Psoas muscle (tissue), 8 donors: Measurements from ENCODE around the gene CDC42SE1. TPM values are rescaled to one million over a fixed set of nuclear protein-coding genes. Genes with fewer than 3 reads are reported as not detected.
A peak's percentile ranks its signal among the peaks of the same experiment; 100 is the strongest.

Source experiments
- ATAC-seq, 4 donors: fragments of 200-7000 bp; cut with Tn5 transposase; one replicate each; pipeline ENCODE4 v1.9.1; 2020; ENCODE audit warnings: moderate library complexity in 3 of 4, mild to moderate bottlenecking in 2 of 4
- DNase-seq, 2 donors: peaks; one replicate each; pipeline ENCODE4 v3.0.0-alpha.2; 2020
- H3K27ac ChIP-seq: fragments of 200-600 bp; one replicate; pipeline ENCODE4 v1.8.0; 2022
- H3K27me3 ChIP-seq, 3 donors: fragments of 200-600 bp in 1 of 3; one replicate each; pipeline versions ENCODE4 v1.6.1 to v1.8.0; 2013 to 2022; ENCODE audit warnings: low read length in 2 of 3, mild to moderate bottlenecking in 2 of 3, moderate library complexity in 1 of 3; ENCODE audit not compliant: insufficient read depth in 3 of 3
- H3K36me3 ChIP-seq, 2 donors: fragments of 200-600 bp in 1 of 2; one replicate each; pipeline versions ENCODE4 v1.6.1 to v1.8.0; 2013 to 2022; ENCODE audit warnings: low read depth in 1 of 2, mild to moderate bottlenecking in 1 of 2, moderate library complexity in 1 of 2; ENCODE audit not compliant: insufficient read depth in 1 of 2
- H3K4me1 ChIP-seq: fragments of 200-600 bp; one replicate; pipeline ENCODE4 v1.8.0; 2022
- H3K4me3 ChIP-seq: fragments of 200-600 bp; one replicate; pipeline ENCODE4 v1.8.0; 2022; ENCODE audit warnings: mild to moderate bottlenecking
- H3K9me3 ChIP-seq: fragments of 200-600 bp; one replicate; pipeline ENCODE4 v1.8.0; 2022
- WGBS, 3 donors: extraction: QIAGEN DNeasy Blood & Tissue Kit; methylation state at CpG; one replicate each; pipeline versions ENCODE4 v1.1.6 to v1.1.7; 2013; 5-methylcytosine and 5-hydroxymethylcytosine counted together
- intact Hi-C, 2 donors: fragments of 100-400 bp; cut with DNase I; formaldehyde crosslinking; loops; one replicate each; pipeline versions ENCODE4 v1.11.0 to v1.14.2; 2022
- polyA plus RNA-seq, 3 donors: library from polyadenylated mRNA; stranded (reverse); fragments of 200-250 nt; gene quantifications; one replicate each; pipeline ENCODE4 v1.2.3, GENCODE V29; 2013
- total RNA-seq, 4 donors: library from RNA; stranded (reverse); fragmentation: NEBNext Ultra II Directional in 2 of 4; extraction: Animal tissue kit (Norgen Biotek cat#: 25700) in 2 of 4; gene quantifications; one replicate each; pipeline versions ENCODE4 v1.2.1 to v1.2.4, GENCODE V29; 2021 to 2023
- TF ChIP-seq, protein P1 (sequence below): fragments of 200-600 bp; IDR thresholded peaks from one replicate; pipeline ENCODE4 v1.8.0; 2022; ENCODE audit warnings: antibody characterized with exemption
- donor health status: healthy with polysubstance abuse.
- donor health status: DM: no; HTN: no; CAD: no; lungs with moderate emphysema.
- donor health status: Bipolar disorder and iron deficiency.
- donor health status: healthy.
- donor health status: DM: yes; HTN: yes; CAD: no.
- donor health status: DM: no; HTN: no; CAD: no.
- donor health status: DM: no; HTN: no; CAD: no.
- donor health status: DM: yes; HTN: yes; CAD: no.

Gene CDC42SE1
- total and polyA plus RNA-seq, 7 donors = 20.1 to 49.8 (median 31.0) TPM

DNA sequence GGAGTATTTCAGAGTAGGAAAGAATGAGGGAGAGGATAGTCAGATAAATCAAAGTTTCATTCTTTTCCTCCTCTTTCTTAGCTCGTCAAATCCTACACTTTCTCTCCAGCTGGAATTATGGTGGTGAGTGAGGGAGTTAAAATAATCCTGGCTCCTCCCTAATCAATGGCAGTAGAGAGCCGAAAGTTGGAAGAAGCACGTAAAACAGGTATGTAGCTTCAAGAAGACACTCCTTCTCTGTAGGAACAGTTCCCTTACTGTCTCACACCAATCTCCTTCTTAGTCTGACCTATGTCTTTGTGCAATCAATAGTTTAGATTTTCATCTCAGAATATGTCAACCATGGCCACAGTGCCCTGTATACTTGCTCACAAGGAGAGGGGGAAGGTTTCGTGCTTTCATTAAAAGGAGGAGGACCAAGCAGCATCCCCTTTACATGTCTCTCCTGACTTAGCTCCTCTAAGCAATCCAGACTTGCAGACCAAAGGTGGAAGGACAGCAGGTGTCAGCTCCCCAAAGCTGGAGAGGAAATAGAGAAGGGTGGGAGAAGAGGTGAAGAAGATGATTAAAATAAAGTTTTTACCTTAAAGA is 53.6 kb downstream of the CDC42SE1 start:
- no peaks in the 10 kb centered on the region for H3K27me3 ChIP-seq
- H3K4me3 ChIP-seq = peak overlapping the region; percentile 75
- TF ChIP-seq, protein P1, sequence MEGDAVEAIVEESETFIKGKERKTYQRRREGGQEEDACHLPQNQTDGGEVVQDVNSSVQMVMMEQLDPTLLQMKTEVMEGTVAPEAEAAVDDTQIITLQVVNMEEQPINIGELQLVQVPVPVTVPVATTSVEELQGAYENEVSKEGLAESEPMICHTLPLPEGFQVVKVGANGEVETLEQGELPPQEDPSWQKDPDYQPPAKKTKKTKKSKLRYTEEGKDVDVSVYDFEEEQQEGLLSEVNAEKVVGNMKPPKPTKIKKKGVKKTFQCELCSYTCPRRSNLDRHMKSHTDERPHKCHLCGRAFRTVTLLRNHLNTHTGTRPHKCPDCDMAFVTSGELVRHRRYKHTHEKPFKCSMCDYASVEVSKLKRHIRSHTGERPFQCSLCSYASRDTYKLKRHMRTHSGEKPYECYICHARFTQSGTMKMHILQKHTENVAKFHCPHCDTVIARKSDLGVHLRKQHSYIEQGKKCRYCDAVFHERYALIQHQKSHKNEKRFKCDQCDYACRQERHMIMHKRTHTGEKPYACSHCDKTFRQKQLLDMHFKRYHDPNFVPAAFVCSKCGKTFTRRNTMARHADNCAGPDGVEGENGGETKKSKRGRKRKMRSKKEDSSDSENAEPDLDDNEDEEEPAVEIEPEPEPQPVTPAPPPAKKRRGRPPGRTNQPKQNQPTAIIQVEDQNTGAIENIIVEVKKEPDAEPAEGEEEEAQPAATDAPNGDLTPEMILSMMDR = no peak
- WGBS, 3 donors = 6 to 15% (median 9%) methylated on average over 4 of the region's 4 CpGs
- DNase-seq (no peak), ATAC-seq (no peak)
- H3K4me1 ChIP-seq = peaks cover 53% of the 10 kb centered on the region
- intact Hi-C loops = no loop called here
- H3K36me3 ChIP-seq = peaks cover 0 to 29% of the 10 kb centered on the region in 2 donors
- H3K27ac ChIP-seq = peak overlapping the region; percentile 89
- H3K9me3 ChIP-seq = no peaks in the 10 kb centered on the region

DNA sequence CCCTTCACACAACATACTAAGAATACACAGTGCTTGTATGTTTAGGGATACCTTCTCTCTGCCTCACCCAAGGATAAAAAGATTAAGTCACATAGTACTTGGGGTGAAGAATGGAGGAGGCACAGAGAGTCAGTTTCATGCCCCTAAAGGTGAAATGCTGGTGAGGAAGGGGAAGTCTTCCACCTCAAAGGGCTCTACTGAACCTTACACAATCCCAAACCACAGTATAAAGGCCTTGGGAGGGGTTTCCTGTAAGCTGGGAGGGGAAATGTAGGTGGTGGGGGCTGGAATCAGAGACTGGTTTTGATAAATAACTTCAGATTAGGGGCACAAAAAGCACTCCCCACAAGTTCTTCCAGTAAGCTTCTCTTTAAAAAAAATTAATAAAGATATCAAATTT is 56.2 kb downstream of the CDC42SE1 start:
- DNase-seq = no peak
- Histone ChIP-seq H3K27me3 (no peaks in the 10 kb centered on the region), H3K9me3 (no peaks in the 10 kb centered on the region), H3K36me3 (peaks cover 0 to 47% of the 10 kb centered on the region in 2 donors), H3K4me1 (peaks cover 42% of the 10 kb centered on the region), H3K4me3 (peak overlapping the region; percentile 75), H3K27ac (no peak overlapping the region)
- intact Hi-C loops = loop anchor here in 1 of 2 donors (5.0 kb wide), 1 partner anchor 76 kb away; the partner anchor contains the start of gene SETDB1
- ATAC-seq = no peak
- TF ChIP-seq, protein P1 = no peak

DNA sequence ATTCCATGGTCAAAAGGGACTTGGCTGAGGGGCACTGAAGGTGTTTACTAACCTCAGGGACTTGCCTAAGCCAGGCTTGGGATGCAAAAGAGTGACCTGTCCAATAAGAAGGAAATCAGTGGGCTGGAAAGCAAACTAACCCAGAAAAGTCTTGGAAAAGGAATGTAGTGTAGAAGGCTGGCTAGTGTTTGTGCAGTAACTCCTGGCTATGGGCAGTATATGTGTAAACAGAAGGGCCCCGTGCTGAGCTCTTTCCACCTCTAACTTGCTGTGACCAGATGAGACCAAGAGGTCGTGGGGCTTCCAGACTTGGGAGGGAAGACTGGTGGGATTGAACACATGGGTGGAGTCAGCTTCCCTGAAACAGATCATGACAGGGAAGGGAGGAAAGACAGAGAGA is 56.8 kb downstream of the CDC42SE1 start:
- H3K4me1 ChIP-seq = peaks cover 37% of the 10 kb centered on the region
- no peaks in the 10 kb centered on the region for H3K9me3 ChIP-seq
- H3K27ac ChIP-seq = no peak overlapping the region
- peaks cover 0 to 52% of the 10 kb centered on the region in 2 donors for H3K36me3 ChIP-seq
- intact Hi-C loops = loop anchor here in 1 of 2 donors (5.0 kb wide), 1 partner anchor 75 kb away; the partner anchor contains the start of gene SETDB1
- ATAC-seq (no peak), DNase-seq (no peak)
- no peaks in the 10 kb centered on the region for H3K27me3 ChIP-seq
- 23 to 39% (median 32%) methylated on average over 2 of the region's 2 CpGs for WGBS, 3 donors
- TF ChIP-seq, protein P1 = no peak
- H3K4me3 ChIP-seq = peak overlapping the region; percentile 75

DNA sequence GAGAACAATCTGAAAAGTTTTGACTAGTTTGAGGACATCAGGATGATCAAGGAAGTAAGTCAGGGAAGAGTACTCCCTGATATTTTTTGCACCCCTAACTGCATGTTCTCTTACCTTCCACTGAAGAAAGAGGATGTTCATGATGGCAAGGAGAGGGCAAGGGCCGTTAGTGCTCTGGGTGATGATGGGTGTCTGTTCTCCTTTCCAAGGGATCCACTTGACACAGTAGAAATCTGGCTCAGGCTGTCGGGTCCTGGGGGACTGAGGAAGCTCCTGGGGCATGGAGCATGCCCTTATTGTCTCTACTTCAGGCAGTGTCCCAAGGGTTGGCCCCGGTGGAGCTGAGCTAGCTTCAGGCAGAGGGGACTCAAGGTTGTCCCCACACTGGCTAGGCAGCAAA is 57.4 kb downstream of the CDC42SE1 start:
- Histone ChIP-seq H3K9me3 (no peaks in the 10 kb centered on the region), H3K36me3 (peaks cover 0 to 58% of the 10 kb centered on the region in 2 donors), H3K4me1 (peaks cover 32% of the 10 kb centered on the region), H3K4me3 (no peak overlapping the region), H3K27ac (no peak overlapping the region), H3K27me3 (no peaks in the 10 kb centered on the region)
- no peak for ATAC-seq
- WGBS, 3 donors = 77 to 92% (median 82%) methylated on average over 3 of the region's 3 CpGs
- intact Hi-C loops = loop anchor here in 1 of 2 donors (5.0 kb wide), 1 partner anchor 75 kb away; the partner anchor contains the start of gene SETDB1
- DNase-seq = no peak
- TF ChIP-seq, protein P1 = no peak

DNA sequence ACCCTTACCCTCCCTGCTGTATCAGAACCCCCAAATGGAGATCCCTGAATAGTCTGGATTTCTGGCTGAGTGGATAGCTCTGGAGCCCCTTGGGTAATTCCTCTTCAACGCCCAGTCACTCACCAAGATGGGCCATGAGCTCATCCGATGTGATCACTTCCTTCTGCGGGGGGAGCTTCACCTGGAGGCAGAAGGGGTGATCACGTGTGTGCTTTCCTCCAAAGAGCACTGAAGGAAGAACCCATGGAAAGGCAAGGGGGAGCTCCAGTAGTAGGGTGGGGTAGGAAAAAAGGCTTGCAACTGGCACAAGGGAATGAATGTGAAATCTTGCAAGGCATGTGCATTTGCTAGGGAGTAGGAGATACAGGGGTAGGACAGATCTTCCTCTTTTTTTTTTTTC is 57.8 kb downstream of the CDC42SE1 start:
- Histone ChIP-seq H3K36me3 (peaks cover 0 to 62% of the 10 kb centered on the region in 2 donors), H3K27ac (no peak overlapping the region), H3K4me1 (peaks cover 29% of the 10 kb centered on the region), H3K27me3 (no peaks in the 10 kb centered on the region), H3K9me3 (no peaks in the 10 kb centered on the region), H3K4me3 (no peak overlapping the region)
- intact Hi-C loops = loop anchor here in 1 of 2 donors (5.0 kb wide), 1 partner anchor 74 kb away; the partner anchor contains the start of gene SETDB1
- ATAC-seq = no peak
- no peak for DNase-seq
- TF ChIP-seq, protein P1 = no peak
- WGBS, 3 donors = 68 to 79% (median 72%) methylated on average over 4 of the region's 4 CpGs
